GM23248 (cell line): ENCODE measurements around the gene AGGF1.

Source experiments
- EZH2 ChIP-seq: fragments of 200-600 bp; sonication (generic); IDR thresholded peaks from 2 replicates; pipeline ENCODE4 v1.6.1; 2018; ENCODE audit warnings: antibody characterized with exemption, mild to moderate bottlenecking; ENCODE audit not compliant: insufficient read depth, poor library complexity, severe bottlenecking
- EZH2phosphoT487 ChIP-seq: fragments of 200-600 bp; sonication (generic); IDR thresholded peaks from 2 replicates; pipeline ENCODE4 v1.6.1; 2018; ENCODE audit warnings: antibody characterized with exemption, moderate library complexity, mild to moderate bottlenecking, low read depth; ENCODE audit not compliant: insufficient read depth

- TF ChIP-seq EZH2phosphoT487 (no peak), EZH2 (no peak)
Measured at GRCh38 chr5:77104813-77105212, 74.6 kb downstream of the AGGF1 start.
